Measurements from ENCODE around the gene CCNK.
A peak's percentile ranks its signal among the peaks of the same experiment; 100 is the strongest.

The CCNK gene

DNA sequence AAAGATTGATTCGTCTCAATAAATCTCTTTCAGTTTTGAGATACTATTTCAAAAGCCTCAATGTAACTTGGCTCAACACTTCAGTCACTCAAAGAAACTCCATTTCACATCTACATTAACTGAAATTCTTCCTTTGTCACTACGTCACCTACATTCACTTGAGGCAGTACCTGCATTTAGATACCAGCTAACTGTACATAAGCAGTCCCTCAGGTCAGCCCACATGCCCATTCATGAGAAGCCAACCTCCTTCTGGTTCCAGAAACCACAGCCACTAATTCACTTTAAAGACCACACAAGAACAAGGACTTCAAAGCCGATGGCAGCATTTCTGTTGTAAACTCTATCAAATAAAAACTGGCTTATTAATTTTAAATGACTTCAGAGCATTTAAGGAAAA, 43.5 kb upstream of the CCNK start:
- no peak for TF ChIP-seq CTCF (IDR thresholded peaks at IDR 0.05; ENCODE audit: low read depth, low read length)
- DNase-seq, result no peak
- no peak overlapping the region for H3K4me3 ChIP-seq (ENCODE audit: low read depth, low read length)
- no peaks in the 10 kb centered on the region for H3K27me3 ChIP-seq
- no peaks in the 10 kb centered on the region for H3K4me1 ChIP-seq
- H3K36me3 ChIP-seq, result peaks cover 10% of the 10 kb centered on the region
- no peaks in the 10 kb centered on the region for H3K9me3 ChIP-seq

DNA sequence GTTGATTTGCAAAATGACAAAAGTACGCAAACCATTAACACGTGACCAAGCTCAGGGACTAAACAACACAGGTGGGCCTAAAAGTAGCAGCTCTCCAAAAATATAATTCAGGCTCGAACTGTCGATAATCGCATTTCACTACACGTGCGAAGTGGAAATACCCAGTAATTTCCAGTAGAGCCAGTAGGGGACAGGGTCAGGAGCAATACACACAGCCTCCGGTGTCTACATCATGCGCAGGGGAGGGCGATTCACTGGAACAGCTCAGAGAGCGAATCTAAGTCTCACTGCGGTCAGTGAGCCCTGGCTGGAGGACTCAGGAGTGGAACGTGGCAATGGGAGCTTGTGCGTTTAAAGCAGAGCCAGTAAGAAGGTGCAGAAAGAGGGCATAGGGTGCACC, 40.9 kb upstream of the CCNK start:
- H3K4me1 ChIP-seq, result no peaks in the 10 kb centered on the region; the same call in 1 of the 2 replicates
- no peaks in the 10 kb centered on the region for H3K27me3 ChIP-seq
- H3K36me3 ChIP-seq, result peaks cover 13% of the 10 kb centered on the region
- H3K9me3 ChIP-seq, result no peaks in the 10 kb centered on the region
- TF ChIP-seq CTCF (IDR thresholded peaks at IDR 0.05; ENCODE audit: low read depth, low read length), result peak; percentile 23; the same call in 1 of the 2 replicates
- no peak overlapping the region for H3K4me3 ChIP-seq (ENCODE audit: low read depth, low read length)
- no peak for DNase-seq

GRCh38 chr14:99441157-99441870, 39.9 kb upstream of the CCNK start:
- TF ChIP-seq CTCF (IDR thresholded peaks at IDR 0.05; ENCODE audit: low read depth, low read length), result peak; percentile 40
- no peaks in the 10 kb centered on the region for H3K27me3 ChIP-seq
- H3K36me3 ChIP-seq, result peaks cover 13% of the 10 kb centered on the region
- DNase-seq, result peak; percentile 31
- H3K4me1 ChIP-seq, result no peaks in the 10 kb centered on the region; the same call in 1 of the 2 replicates
- no peaks in the 10 kb centered on the region for H3K9me3 ChIP-seq
- H3K4me3 ChIP-seq (ENCODE audit: low read depth, low read length), result no peak overlapping the region

GRCh38 chr14:99441918-99442317, 39.3 kb upstream of the CCNK start:
- Histone ChIP-seq H3K9me3 (no peaks in the 10 kb centered on the region), H3K27me3 (no peaks in the 10 kb centered on the region), H3K36me3 (peaks cover 13% of the 10 kb centered on the region), H3K4me3 (ENCODE audit: low read depth, low read length) (no peak overlapping the region), H3K4me1 (no peaks in the 10 kb centered on the region; the same call in 1 of the 2 replicates)
- TF ChIP-seq CTCF (IDR thresholded peaks at IDR 0.05; ENCODE audit: low read depth, low read length), result no peak
- no peak for DNase-seq

- no peak for DNase-seq
- Histone ChIP-seq H3K4me1 (no peaks in the 10 kb centered on the region; the same call in 1 of the 2 replicates), H3K27me3 (no peaks in the 10 kb centered on the region), H3K4me3 (ENCODE audit: low read depth, low read length) (no peak overlapping the region), H3K36me3 (peaks cover 27% of the 10 kb centered on the region), H3K9me3 (no peaks in the 10 kb centered on the region)
- no peak for TF ChIP-seq CTCF (IDR thresholded peaks at IDR 0.05; ENCODE audit: low read depth, low read length)
These were observed 35.3 kb upstream of the CCNK start for GRCh38 chr14:99445931-99446330.

- TF ChIP-seq CTCF (IDR thresholded peaks at IDR 0.05; ENCODE audit: low read depth, low read length), result no peak
- Histone ChIP-seq H3K27me3 (no peaks in the 10 kb centered on the region), H3K4me1 (no peaks in the 10 kb centered on the region; the same call in 1 of the 2 replicates), H3K36me3 (peaks cover 39% of the 10 kb centered on the region), H3K4me3 (ENCODE audit: low read depth, low read length) (no peak overlapping the region), H3K9me3 (no peaks in the 10 kb centered on the region)
- DNase-seq, result no peak
These were observed 33.5 kb upstream of the CCNK start for GRCh38 chr14:99447739-99448138.

Data from BE2C (cell line).